PC-9 (cell line): ENCODE results near the gene CALB2. TPM values are rescaled to one million over a fixed set of nuclear protein-coding genes. Genes with fewer than 3 reads are reported as not detected.
"Not testable (repeated sequence)": the region's sequence is repeated elsewhere in the genome, so short reads cannot be mapped to it uniquely, and the experiment has no call there.

Experiments used
- BruUV-seq: library from RNA; stranded (reverse); fragments of 400-500 nt; replicated peaks from 2 replicates; lab custom pipeline; 2021; lab: Mats Ljungman, UMichigan
- CTCF ChIA-PET: fragments of 300-600 bp; sonication (Branson Sonifier 250); formaldehyde crosslinking; loops from one replicate; lab custom pipeline; 2022; ENCODE audit warnings: antibody characterized with exemption; lab: Charles Lee
- POLR2A ChIA-PET: fragments of 300-600 bp; sonication (Branson Sonifier 250); formaldehyde crosslinking; loops from one replicate; lab custom pipeline; 2022; ENCODE audit warnings: antibody characterized with exemption; ENCODE audit not compliant: unreplicated experiment; lab: Charles Lee
- DNase-seq, 2 experiments: peaks; one replicate each; pipeline versions ENCODE4 v3.0.0 to v3.0.0-alpha.2; 2015 to 2022; ENCODE audit warnings: mixed read lengths in 1 of 2
- H2AFZ ChIP-seq: fragments of 200-600 bp; sonication (generic); 2 replicates; pipeline ENCODE4 v1.8.1; 2017; ENCODE audit warnings: antibody characterized with exemption
- H3F3A ChIP-seq: fragments of 200-600 bp; sonication (generic); 2 replicates; pipeline ENCODE4 v1.8.1; 2017; ENCODE audit warnings: antibody characterized with exemption, mild to moderate bottlenecking, low read depth; ENCODE audit not compliant: insufficient read depth
- H3K27ac ChIP-seq: fragments of 200-600 bp; sonication (generic); 2 replicates; pipeline ENCODE4 v1.6.1; 2016; ENCODE audit warnings: mixed run types
- H3K27me3 ChIP-seq: fragments of 200-600 bp; sonication (generic); 2 replicates; pipeline ENCODE4 v1.6.1; 2016; ENCODE audit warnings: low read depth, mixed run types; ENCODE audit not compliant: insufficient read depth
- H3K36me3 ChIP-seq: fragments of 200-600 bp; sonication (generic); 2 replicates; pipeline ENCODE4 v1.6.1; 2016; ENCODE audit warnings: low read depth, mixed run types
- H3K4me1 ChIP-seq: fragments of 200-600 bp; sonication (generic); replicated peaks from 2 replicates; pipeline ENCODE4 v1.6.1; 2016; ENCODE audit warnings: mixed run types; ENCODE audit not compliant: insufficient read depth
- H3K4me2 ChIP-seq: fragments of 200-600 bp; sonication (generic); 2 replicates; pipeline ENCODE4 v1.6.1; 2017; ENCODE audit warnings: mixed run types
- H3K4me3 ChIP-seq: fragments of 200-600 bp; sonication (generic); 2 replicates; pipeline ENCODE4 v1.6.1; 2016; ENCODE audit warnings: mixed run types
- H3K79me2 ChIP-seq: fragments of 200-600 bp; sonication (generic); 2 replicates; pipeline ENCODE4 v1.6.1; 2017; ENCODE audit warnings: low read depth, mixed run types
- H3K9me2 ChIP-seq: fragments of 200-600 bp; sonication (generic); 2 replicates; pipeline ENCODE4 v1.8.1; 2017; ENCODE audit warnings: mild to moderate bottlenecking; ENCODE audit not compliant: insufficient read depth
- H3K9me3 ChIP-seq: fragments of 200-600 bp; sonication (generic); 2 replicates; pipeline ENCODE4 v1.8.1; 2016; ENCODE audit warnings: low read depth; ENCODE audit not compliant: insufficient read depth
- H4K20me1 ChIP-seq: fragments of 200-600 bp; sonication (generic); 2 replicates; pipeline ENCODE4 v1.8.1; 2017; ENCODE audit not compliant: insufficient read depth
- EZH2 ChIP-seq: fragments of 200-600 bp; sonication (generic); IDR thresholded peaks from 2 replicates; pipeline ENCODE4 v1.8.0; 2017; ENCODE audit warnings: antibody characterized with exemption, low read depth
- intact Hi-C: fragments of 100-400 bp; cut with micrococcal nuclease; formaldehyde crosslinking; loops from one replicate; pipeline ENCODE4 v1.10.0; 2022; ENCODE audit not compliant: unreplicated experiment
- total RNA-seq: library from RNA; stranded (reverse); gene quantifications from 2 replicates; pipeline ENCODE4 v1.2.3, GENCODE V29; 2021
- TF ChIP-seq, protein P1 (sequence below): fragments of 200-600 bp; sonication (generic); conservative IDR thresholded peaks from 2 replicates; pipeline ENCODE4 v1.6.1; 2017; ENCODE audit warnings: mixed run types, antibody characterized with exemption, mild to moderate bottlenecking, moderate library complexity

CALB2 gene
- total RNA-seq, 1 experiment from 2014 or later = 135 TPM

DNA sequence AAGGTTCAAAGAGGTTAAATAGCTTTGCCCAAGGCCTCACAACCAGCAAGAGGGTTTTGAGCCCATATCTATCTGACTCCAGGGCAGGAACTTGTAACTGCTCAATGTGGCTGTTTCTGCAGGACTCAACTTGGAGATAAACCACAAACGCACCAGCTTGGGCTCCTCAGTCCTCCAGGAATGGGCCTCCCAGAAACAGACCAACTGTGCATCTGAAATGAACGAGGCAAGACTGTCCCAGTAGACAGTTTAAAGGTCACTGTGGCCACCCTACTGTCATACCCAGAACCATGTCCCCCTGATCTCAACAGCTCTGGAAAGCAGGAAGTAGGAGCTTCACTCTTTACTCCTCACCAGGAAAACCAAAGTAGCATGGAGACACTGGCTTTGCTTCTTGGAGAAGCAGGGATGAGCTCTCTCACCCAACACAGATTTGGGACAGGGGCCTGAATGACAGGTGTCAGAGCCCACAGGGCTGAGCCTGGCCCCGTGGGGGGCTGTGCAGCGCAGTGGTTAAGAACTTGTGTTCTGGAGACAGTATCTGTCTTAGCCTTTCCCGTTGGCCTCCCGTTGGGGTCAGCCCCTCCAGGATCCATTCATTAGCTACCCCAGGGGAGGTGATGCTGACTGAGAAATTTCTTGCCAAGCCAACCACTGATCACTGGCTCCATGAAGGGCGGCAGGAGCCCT is 2.3 kb upstream of the CALB2 start:
- DNase-seq = no peak
- BruUV-seq = no TSS peak
- no peak overlapping the region for H3K4me3 ChIP-seq
- no peaks in the 10 kb centered on the region for H3K9me2 ChIP-seq
- no peak overlapping the region for H3K27ac ChIP-seq
- peaks cover 7% of the 10 kb centered on the region for H3K36me3 ChIP-seq
- H3F3A ChIP-seq = peaks cover 33% of the 10 kb centered on the region
- TF ChIP-seq, protein P1, sequence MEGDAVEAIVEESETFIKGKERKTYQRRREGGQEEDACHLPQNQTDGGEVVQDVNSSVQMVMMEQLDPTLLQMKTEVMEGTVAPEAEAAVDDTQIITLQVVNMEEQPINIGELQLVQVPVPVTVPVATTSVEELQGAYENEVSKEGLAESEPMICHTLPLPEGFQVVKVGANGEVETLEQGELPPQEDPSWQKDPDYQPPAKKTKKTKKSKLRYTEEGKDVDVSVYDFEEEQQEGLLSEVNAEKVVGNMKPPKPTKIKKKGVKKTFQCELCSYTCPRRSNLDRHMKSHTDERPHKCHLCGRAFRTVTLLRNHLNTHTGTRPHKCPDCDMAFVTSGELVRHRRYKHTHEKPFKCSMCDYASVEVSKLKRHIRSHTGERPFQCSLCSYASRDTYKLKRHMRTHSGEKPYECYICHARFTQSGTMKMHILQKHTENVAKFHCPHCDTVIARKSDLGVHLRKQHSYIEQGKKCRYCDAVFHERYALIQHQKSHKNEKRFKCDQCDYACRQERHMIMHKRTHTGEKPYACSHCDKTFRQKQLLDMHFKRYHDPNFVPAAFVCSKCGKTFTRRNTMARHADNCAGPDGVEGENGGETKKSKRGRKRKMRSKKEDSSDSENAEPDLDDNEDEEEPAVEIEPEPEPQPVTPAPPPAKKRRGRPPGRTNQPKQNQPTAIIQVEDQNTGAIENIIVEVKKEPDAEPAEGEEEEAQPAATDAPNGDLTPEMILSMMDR = no peak
- TF ChIP-seq EZH2 = no peak
- no peak overlapping the region for H3K4me2 ChIP-seq
- peaks cover 9% of the 10 kb centered on the region; the same call in 1 of the 2 replicates for H4K20me1 ChIP-seq
- intact Hi-C loops = loop anchor here (5.0 kb wide), 2 partner anchors 124 to 659 kb away; partner anchors contain the start of gene HYDIN
- H2AFZ ChIP-seq = no peak overlapping the region
- H3K27me3 ChIP-seq = no peaks in the 10 kb centered on the region
- ChIA-PET CTCF (interaction anchor here (0.6 kb wide), 1 partner anchor 260 kb away, joined by 4 read pairs; no protein-coding TSS in a partner anchor), POLR2A (interaction anchor here (0.7 kb wide), 1 partner anchor 141 kb away, joined by 3 read pairs; no protein-coding TSS in a partner anchor)
- H3K9me3 ChIP-seq = no peaks in the 10 kb centered on the region
- H3K4me1 ChIP-seq = peaks cover 35% of the 10 kb centered on the region
- H3K79me2 ChIP-seq = peaks cover 27% of the 10 kb centered on the region

DNA sequence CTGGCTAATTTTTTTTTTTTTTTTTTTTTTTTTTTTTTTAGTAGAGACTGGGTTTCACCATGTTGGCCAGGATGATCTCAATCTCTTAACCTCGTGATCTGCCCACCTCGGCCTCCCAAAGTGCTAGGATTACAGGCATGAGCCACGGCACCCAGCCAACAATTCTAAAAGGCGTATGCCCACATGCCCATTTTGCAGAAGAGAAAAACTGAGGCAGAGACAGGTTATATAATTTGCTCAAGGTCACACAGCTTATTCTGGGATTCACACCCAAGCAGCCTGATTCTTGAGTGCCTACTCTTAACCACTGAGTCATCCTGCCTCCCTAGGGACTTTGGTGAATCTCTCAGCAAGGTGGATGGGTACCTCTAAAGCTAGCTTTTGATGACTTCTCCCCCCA is 1.6 kb upstream of the CALB2 start:
- H2AFZ ChIP-seq, H3K27me3 ChIP-seq, POLR2A ChIA-PET, H3K9me3 ChIP-seq, H3K4me3 ChIP-seq, DNase-seq, BruUV-seq, H3K9me2 ChIP-seq: not testable (repeated sequence)
- intact Hi-C loops = loop anchor here (1.0 to 5.0 kb wide), 3 partner anchors 125 to 660 kb away; partner anchors contain the start of gene HYDIN
- CTCF ChIA-PET = interaction anchor here (0.6 to 1.5 kb wide), 3 partner anchors 17 to 107 kb away, joined by 3 to 6 read pairs (median 4); no protein-coding TSS in a partner anchor
- Histone ChIP-seq H3K79me2 (peaks cover 34% of the 10 kb centered on the region), H3K27ac (peak overlapping the region; percentile 85; the same call in 1 of the 2 replicates), H3K36me3 (peaks cover 14% of the 10 kb centered on the region), H4K20me1 (peaks cover 16% of the 10 kb centered on the region), H3K4me2 (peak overlapping the region; percentile 93), H3K4me1 (peaks cover 35% of the 10 kb centered on the region), H3F3A (peaks cover 25% of the 10 kb centered on the region)

DNA sequence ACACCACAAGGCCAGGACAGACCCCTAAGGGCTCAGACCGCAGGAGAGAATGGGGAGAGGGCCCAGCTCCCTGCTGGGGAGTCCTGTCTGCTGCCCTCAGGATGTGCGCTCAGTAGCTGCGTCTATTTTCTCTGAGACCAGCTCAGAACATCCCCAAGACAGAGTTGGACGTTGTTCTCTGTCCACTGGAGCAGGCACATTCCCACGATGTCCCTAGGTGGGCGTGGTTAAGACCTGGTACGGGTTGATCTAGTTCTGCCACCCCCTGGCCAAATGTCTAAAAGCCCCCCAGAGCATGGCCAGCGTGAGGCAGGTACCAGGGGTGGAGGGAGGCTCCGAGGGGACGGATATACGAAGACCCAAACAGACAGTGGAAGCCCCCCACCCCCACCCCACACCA is 842 bp upstream of the CALB2 start:
- Histone ChIP-seq H3K4me1 (peaks cover 37% of the 10 kb centered on the region), H2AFZ (peak overlapping the region; percentile 45; the same call in 1 of the 2 replicates), H3K9me3 (no peaks in the 10 kb centered on the region), H3K4me2 (peak overlapping the region; percentile 93), H3K27me3 (no peaks in the 10 kb centered on the region), H3F3A (peaks cover 24% of the 10 kb centered on the region; the same call in 1 of the 2 replicates), H3K4me3 (peak overlapping the region; percentile 99; the same call in 1 of the 2 replicates), H3K79me2 (peaks cover 42% of the 10 kb centered on the region), H4K20me1 (peaks cover 24% of the 10 kb centered on the region), H3K27ac (peak overlapping the region; percentile 85), H3K9me2 (no peaks in the 10 kb centered on the region), H3K36me3 (peaks cover 21% of the 10 kb centered on the region)
- intact Hi-C loops = loop anchor here (1.0 to 5.0 kb wide), 4 partner anchors 69 to 660 kb away; partner anchors contain the start of genes CMTR2 and HYDIN
- peak; percentile 40 to 54 for DNase-seq
- no peak for TF ChIP-seq EZH2
- TF ChIP-seq, protein P1 = no peak
- ChIA-PET CTCF (interaction anchor here (0.6 to 1.5 kb wide), 3 partner anchors 18 to 107 kb away, joined by 3 to 6 read pairs (median 4); no protein-coding TSS in a partner anchor), POLR2A (interaction anchor here (0.5 to 0.6 kb wide), 2 partner anchors 13 to 242 kb away, joined by 3 to 15 read pairs; no protein-coding TSS in a partner anchor)
- no TSS peak for BruUV-seq
